Stomach (tissue), 4 donors: ENCODE results near the gene RPS6KC1.

Source experiments
- CTCF ChIP-seq, 7 experiments: fragments of 450-650 bp in 4 of 7; fragments of 200-600 bp in 3 of 7; sonication (generic) in 3 of 7; IDR thresholded peaks; one replicate each; pipeline ENCODE4 v1.5.1; 2016 to 2019; ENCODE audit warnings: antibody characterized with exemption in 7 of 7, control low read depth in 2 of 7, mild to moderate bottlenecking in 1 of 7
- POLR2A ChIP-seq, 4 donors: fragments of 450-650 bp; IDR thresholded peaks; one replicate each; pipeline ENCODE4 v1.6.1; 2016; ENCODE audit warnings: antibody characterized with exemption in 4 of 4, control low read depth in 2 of 4, mild to moderate bottlenecking in 1 of 4, moderate library complexity in 1 of 4

GRCh38 chr1:213166852-213167251 is 115.8 kb downstream of the RPS6KC1 start:
- TF ChIP-seq POLR2A (IDR thresholded peaks at IDR 0.05) (no peak), CTCF (IDR thresholded peaks at IDR 0.05) (no peak)
